H9 (cell line): Measurements from ENCODE around the gene ACOXL. TPM values are rescaled to one million over a fixed set of nuclear protein-coding genes. Genes with fewer than 3 reads are reported as not detected.

Experiments used
- DNase-seq: peaks from one replicate; pipeline ENCODE4 v3.0.0-alpha.2; 2017
- H2AFZ ChIP-seq: one replicate; pipeline ENCODE4 v1.6.1; 2013; ENCODE audit warnings: mild to moderate bottlenecking, low read length, control low read depth, moderate library complexity
- H2AK5ac ChIP-seq: 2 replicates; pipeline ENCODE4 v1.6.1; 2013; ENCODE audit warnings: low read length, control low read depth, mixed read lengths; ENCODE audit not compliant: insufficient read length
- H2BK120ac ChIP-seq: one replicate; pipeline ENCODE4 v1.6.1; 2013; ENCODE audit warnings: low read depth, mild to moderate bottlenecking, low read length, control low read depth, inconsistent platforms; ENCODE audit not compliant: poor library complexity, severe bottlenecking
- H2BK12ac ChIP-seq: 2 replicates; pipeline ENCODE4 v1.6.1; 2013; ENCODE audit warnings: low read length, control low read depth, mixed read lengths, low read depth; ENCODE audit not compliant: insufficient read length
- H2BK15ac ChIP-seq: 2 replicates; pipeline ENCODE4 v1.6.1; 2013; ENCODE audit warnings: low read depth, low read length, control low read depth
- H2BK20ac ChIP-seq: one replicate; pipeline ENCODE4 v1.6.1; 2013; ENCODE audit warnings: low read depth, mild to moderate bottlenecking, low read length, control low read depth, inconsistent platforms; ENCODE audit not compliant: poor library complexity, severe bottlenecking
- H2BK5ac ChIP-seq: 2 replicates; pipeline ENCODE4 v1.6.1; 2013; ENCODE audit warnings: low read length, control low read depth, mixed read lengths; ENCODE audit not compliant: insufficient read length
- H3K14ac ChIP-seq: 2 replicates; pipeline ENCODE4 v1.6.1; 2013; ENCODE audit warnings: low read length, control low read depth; ENCODE audit not compliant: insufficient read depth
- H3K18ac ChIP-seq: 2 replicates; pipeline ENCODE4 v1.6.1; 2013; ENCODE audit warnings: low read depth, mild to moderate bottlenecking, mixed read lengths, low read length, control low read depth; ENCODE audit not compliant: insufficient read length
- H3K23ac ChIP-seq: 2 replicates; pipeline ENCODE4 v1.6.1; 2013; ENCODE audit warnings: low read length, control low read depth, mixed read lengths, low read depth; ENCODE audit not compliant: insufficient read length
- H3K23me2 ChIP-seq: 2 replicates; pipeline ENCODE4 v1.6.1; 2013; ENCODE audit warnings: low read depth, mild to moderate bottlenecking, mixed read lengths, low read length, control low read depth; ENCODE audit not compliant: insufficient read length, poor library complexity, severe bottlenecking
- H3K27ac ChIP-seq: 2 replicates; pipeline ENCODE4 v1.5.1; 2013; ENCODE audit warnings: low read length, control low read depth, mixed read lengths, low read depth; ENCODE audit not compliant: insufficient read length
- H3K27me3 ChIP-seq: 2 replicates; pipeline ENCODE4 v1.6.1; 2013; ENCODE audit warnings: low read length, control low read depth, inconsistent platforms; ENCODE audit not compliant: insufficient read depth
- H3K4ac ChIP-seq: 2 replicates; pipeline ENCODE4 v1.6.1; 2013; ENCODE audit warnings: low read depth, mild to moderate bottlenecking, control low read depth, inconsistent platforms, low read length, moderate library complexity
- H3K4me1 ChIP-seq: 2 replicates; pipeline ENCODE4 v1.6.1; 2013; ENCODE audit warnings: low read length, control low read depth, inconsistent platforms; ENCODE audit not compliant: insufficient read depth
- H3K4me2 ChIP-seq: 2 replicates; pipeline ENCODE4 v1.6.1; 2013; ENCODE audit warnings: low read length, control low read depth, mixed read lengths; ENCODE audit not compliant: insufficient read length, insufficient read depth
- H3K56ac ChIP-seq: 2 replicates; pipeline ENCODE4 v1.6.1; 2013; ENCODE audit warnings: low read depth, mild to moderate bottlenecking, mixed read lengths, low read length, control low read depth; ENCODE audit not compliant: insufficient read length
- H3K79me1 ChIP-seq: 2 replicates; pipeline ENCODE4 v1.6.1; 2013; ENCODE audit warnings: low read depth, mild to moderate bottlenecking, moderate library complexity, low read length, control low read depth, inconsistent platforms; ENCODE audit not compliant: insufficient read depth, poor library complexity, severe bottlenecking
- H3K79me2 ChIP-seq: 2 replicates; pipeline ENCODE4 v1.6.1; 2013; ENCODE audit warnings: low read length, control low read depth, inconsistent platforms; ENCODE audit not compliant: insufficient read depth
- H3K9ac ChIP-seq: 2 replicates; pipeline ENCODE4 v1.6.1; 2013; ENCODE audit warnings: low read length, control low read depth, mixed read lengths; ENCODE audit not compliant: insufficient read length; ENCODE audit errors: extremely low read depth
- H3K9me3 ChIP-seq: one replicate; pipeline ENCODE4 v1.6.1; 2013; ENCODE audit warnings: low read depth, low read length, inconsistent platforms; ENCODE audit not compliant: control insufficient read depth
- H3T11ph ChIP-seq: one replicate; pipeline ENCODE4 v1.6.1; 2013; ENCODE audit warnings: mild to moderate bottlenecking, low read length, control low read depth, inconsistent platforms
- H4K20me1 ChIP-seq: one replicate; pipeline ENCODE4 v1.6.1; 2013; ENCODE audit not compliant: control insufficient read depth, insufficient read length, insufficient read depth
- H4K5ac ChIP-seq: 2 replicates; pipeline ENCODE4 v1.6.1; 2013; ENCODE audit warnings: low read depth, mild to moderate bottlenecking, mixed read lengths, low read length, control low read depth; ENCODE audit not compliant: insufficient read length
- H4K8ac ChIP-seq: replicated peaks from 2 replicates; pipeline ENCODE4 v1.6.1; 2013; ENCODE audit warnings: low read length, control low read depth, mixed read lengths, low read depth; ENCODE audit not compliant: insufficient read length
- H4K91ac ChIP-seq: 2 replicates; pipeline ENCODE4 v1.6.1; 2013; ENCODE audit warnings: low read depth, mild to moderate bottlenecking, moderate library complexity, mixed read lengths, low read length, control low read depth; ENCODE audit not compliant: insufficient read length
- H3K27ac Mint-ChIP-seq, 3 experiments: 2 replicates in 2 of 3; 3 replicates in 1 of 3; pipeline ENCODE4 v1.8.0; 2020 to 2021; ENCODE audit warnings: mixed read lengths in 3 of 3, mild to moderate bottlenecking in 1 of 3, moderate library complexity in 1 of 3
- H3K27me3 Mint-ChIP-seq: 2 replicates; pipeline ENCODE4 v1.8.0; 2021; ENCODE audit warnings: low read depth, mild to moderate bottlenecking, moderate library complexity, mixed read lengths
- H3K36me3 Mint-ChIP-seq, 3 experiments: 2 replicates in 2 of 3; 3 replicates in 1 of 3; pipeline ENCODE4 v1.8.0; 2020 to 2021; ENCODE audit warnings: low read depth in 3 of 3, mixed read lengths in 3 of 3; ENCODE audit not compliant: insufficient read depth in 1 of 3
- H3K4me1 Mint-ChIP-seq, 2 experiments: 2 replicates each; pipeline ENCODE4 v1.8.0; 2020; ENCODE audit warnings: mixed read lengths in 2 of 2
- H3K4me3 Mint-ChIP-seq, 2 experiments: 2 replicates in 1 of 2; 3 replicates in 1 of 2; pipeline ENCODE4 v1.8.0; 2020 to 2021; ENCODE audit warnings: mild to moderate bottlenecking in 2 of 2, mixed read lengths in 2 of 2, moderate library complexity in 1 of 2
- H3K9me3 Mint-ChIP-seq, 2 experiments: 2 replicates in 1 of 2; 3 replicates in 1 of 2; pipeline ENCODE4 v1.8.0; 2020; ENCODE audit warnings: mild to moderate bottlenecking in 2 of 2, mixed read lengths in 2 of 2, moderate library complexity in 1 of 2
- WGBS: extraction: QIAGEN DNeasy Blood & Tissue Kit; methylation state at CpG from one replicate; pipeline ENCODE4 v1.1.7; 2013; ENCODE audit warnings: missing lambda C conversion rate, low lambda C conversion rate, mixed read lengths; ENCODE audit not compliant: insufficient read length; ENCODE audit errors: extremely low coverage; 5-methylcytosine and 5-hydroxymethylcytosine counted together
- total RNA-seq: library from RNA; stranded (reverse); gene quantifications from 2 replicates; pipeline ENCODE4 v1.2.1, GENCODE V29; 2021
- TF ChIP-seq, protein P1 (sequence below): fragments of 200-600 bp; sonication (generic); conservative IDR thresholded peaks from 3 replicates; pipeline ENCODE4 v1.8.0; 2021; ENCODE audit warnings: antibody characterized with exemption, mild to moderate bottlenecking

Gene ACOXL
- total RNA-seq, 1 experiment from 2014 or later, result 37.6 TPM

DNA sequence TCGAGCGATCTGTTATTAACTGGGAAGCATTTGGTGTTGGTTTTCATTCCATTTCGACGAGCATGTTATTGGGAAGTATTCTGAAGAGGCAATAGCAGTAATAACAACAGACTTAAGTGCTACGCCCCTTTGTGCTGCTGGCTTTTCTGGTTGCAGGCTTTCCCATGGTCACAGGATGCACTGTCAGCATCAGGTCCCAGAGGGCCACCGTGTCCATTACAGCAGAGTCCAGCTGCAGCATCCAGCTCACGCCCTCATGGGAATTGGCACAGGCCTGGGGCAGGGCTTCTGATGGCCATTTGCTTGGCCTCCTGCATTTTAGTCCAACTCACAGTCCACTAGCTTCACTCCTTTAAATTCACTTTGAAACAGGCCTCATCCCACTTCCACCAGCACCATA is 432.7 kb downstream of the ACOXL start:
- no peaks in the 10 kb centered on the region for H3K27me3 ChIP-seq
- TF ChIP-seq, protein P1, sequence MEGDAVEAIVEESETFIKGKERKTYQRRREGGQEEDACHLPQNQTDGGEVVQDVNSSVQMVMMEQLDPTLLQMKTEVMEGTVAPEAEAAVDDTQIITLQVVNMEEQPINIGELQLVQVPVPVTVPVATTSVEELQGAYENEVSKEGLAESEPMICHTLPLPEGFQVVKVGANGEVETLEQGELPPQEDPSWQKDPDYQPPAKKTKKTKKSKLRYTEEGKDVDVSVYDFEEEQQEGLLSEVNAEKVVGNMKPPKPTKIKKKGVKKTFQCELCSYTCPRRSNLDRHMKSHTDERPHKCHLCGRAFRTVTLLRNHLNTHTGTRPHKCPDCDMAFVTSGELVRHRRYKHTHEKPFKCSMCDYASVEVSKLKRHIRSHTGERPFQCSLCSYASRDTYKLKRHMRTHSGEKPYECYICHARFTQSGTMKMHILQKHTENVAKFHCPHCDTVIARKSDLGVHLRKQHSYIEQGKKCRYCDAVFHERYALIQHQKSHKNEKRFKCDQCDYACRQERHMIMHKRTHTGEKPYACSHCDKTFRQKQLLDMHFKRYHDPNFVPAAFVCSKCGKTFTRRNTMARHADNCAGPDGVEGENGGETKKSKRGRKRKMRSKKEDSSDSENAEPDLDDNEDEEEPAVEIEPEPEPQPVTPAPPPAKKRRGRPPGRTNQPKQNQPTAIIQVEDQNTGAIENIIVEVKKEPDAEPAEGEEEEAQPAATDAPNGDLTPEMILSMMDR, result no peak
- no peak overlapping the region for H3K4me3 Mint-ChIP-seq
- H3K9me3 Mint-ChIP-seq, result no peaks in the 10 kb centered on the region
- H2BK120ac ChIP-seq, result no peak overlapping the region
- no peak overlapping the region for H3K4me2 ChIP-seq
- peak overlapping the region; percentile 1 to 26 (median 5); a peak in 4 of 7 replicates for H3K27ac Mint-ChIP-seq
- DNase-seq, result no peak
- H3K9ac ChIP-seq, result no peak overlapping the region
- H2AFZ ChIP-seq, result no peak overlapping the region
- no peaks in the 10 kb centered on the region for H3K79me2 ChIP-seq
- H3K56ac ChIP-seq, result no peak overlapping the region
- no peak overlapping the region for H3K14ac ChIP-seq
- no peaks in the 10 kb centered on the region for H3K79me1 ChIP-seq
- no peak overlapping the region for H3T11ph ChIP-seq
- no peak overlapping the region for H2BK5ac ChIP-seq
- peaks cover 38 to 43% of the 10 kb centered on the region in 2 experiments for H3K4me1 Mint-ChIP-seq
- H3K4ac ChIP-seq, result no peak overlapping the region
- H2BK15ac ChIP-seq, result no peak overlapping the region
- H3K36me3 Mint-ChIP-seq, result peaks cover 14 to 49% (median 42%) of the 10 kb centered on the region in 3 experiments; a peak in 6 of 7 replicates
- H3K23ac ChIP-seq, result no peak overlapping the region
- no peak overlapping the region for H4K91ac ChIP-seq
- H4K8ac ChIP-seq, result no peak overlapping the region
- H4K20me1 ChIP-seq, result no peaks in the 10 kb centered on the region
- H3K23me2 ChIP-seq, result no peaks in the 10 kb centered on the region
- no CpG with 5 or more reads among the region's 7 CpGs for WGBS
- H4K5ac ChIP-seq, result no peak overlapping the region
- no peak overlapping the region for H2AK5ac ChIP-seq
- no peaks in the 10 kb centered on the region for H3K9me3 ChIP-seq
- peaks cover 7% of the 10 kb centered on the region for H3K4me1 ChIP-seq
- H2BK20ac ChIP-seq, result no peak overlapping the region
- no peak overlapping the region for H3K18ac ChIP-seq
- no peak overlapping the region for H3K27ac ChIP-seq
- H3K27me3 Mint-ChIP-seq, result no peaks in the 10 kb centered on the region; the same call in 1 of the 2 replicates
- H2BK12ac ChIP-seq, result no peak overlapping the region
